Epithelial cell of esophagus (primary cell): Measurements from ENCODE around the gene CGB3.
"Not testable (repeated sequence)": the region's sequence is repeated elsewhere in the genome, so short reads cannot be mapped to it uniquely, and the experiment has no call there.

Source experiments
- DNase-seq: peaks from one replicate; pipeline ENCODE4 v3.0.0; 2010; ENCODE audit warnings: low read depth
- H3K4me3 ChIP-seq: 2 replicates; pipeline ENCODE4 v1.5.1; 2011; ENCODE audit warnings: mild to moderate bottlenecking, low read length, control low read depth
- TF ChIP-seq, protein P1 (sequence below): IDR thresholded peaks from 2 replicates; pipeline ENCODE4 v1.5.1; 2011; ENCODE audit warnings: low read depth, mild to moderate bottlenecking, low read length, control low read depth, inconsistent platforms; ENCODE audit not compliant: insufficient read depth; ENCODE audit errors: missing control alignments

The CGB3 gene

DNA sequence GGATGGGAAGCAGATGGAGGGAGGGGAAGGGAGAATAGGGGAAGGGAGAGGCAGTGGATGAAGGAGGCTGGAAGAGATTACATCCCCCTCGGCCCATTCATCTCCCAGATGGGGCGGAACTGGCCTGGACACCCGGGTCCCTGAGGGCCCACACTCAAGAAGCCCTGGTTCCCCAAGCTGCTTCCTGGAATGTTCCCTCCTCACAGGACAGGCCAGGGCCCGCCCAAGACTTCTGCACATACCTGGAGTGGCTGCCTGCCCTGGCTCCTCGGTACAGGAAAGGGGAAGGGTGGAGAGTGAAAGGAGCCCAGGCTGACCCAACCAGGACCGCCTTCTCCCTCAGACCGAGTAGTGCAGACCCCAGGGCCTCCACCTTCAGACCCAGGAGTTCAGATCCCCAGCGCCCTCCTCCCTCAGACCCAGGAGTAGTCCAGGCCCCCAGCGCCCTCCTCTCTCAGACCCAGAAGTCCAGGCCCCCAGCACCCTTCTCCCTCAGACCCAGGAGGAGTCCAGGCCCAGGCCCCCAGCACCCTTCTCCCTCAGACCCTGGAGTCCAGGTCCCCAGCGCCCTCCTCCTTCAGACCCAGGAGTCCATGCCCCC lies 40.0 kb upstream of the CGB3 start:
- DNase-seq, result peak; percentile 87
- peak overlapping the region; percentile 73 for H3K4me3 ChIP-seq
- TF ChIP-seq, protein P1, sequence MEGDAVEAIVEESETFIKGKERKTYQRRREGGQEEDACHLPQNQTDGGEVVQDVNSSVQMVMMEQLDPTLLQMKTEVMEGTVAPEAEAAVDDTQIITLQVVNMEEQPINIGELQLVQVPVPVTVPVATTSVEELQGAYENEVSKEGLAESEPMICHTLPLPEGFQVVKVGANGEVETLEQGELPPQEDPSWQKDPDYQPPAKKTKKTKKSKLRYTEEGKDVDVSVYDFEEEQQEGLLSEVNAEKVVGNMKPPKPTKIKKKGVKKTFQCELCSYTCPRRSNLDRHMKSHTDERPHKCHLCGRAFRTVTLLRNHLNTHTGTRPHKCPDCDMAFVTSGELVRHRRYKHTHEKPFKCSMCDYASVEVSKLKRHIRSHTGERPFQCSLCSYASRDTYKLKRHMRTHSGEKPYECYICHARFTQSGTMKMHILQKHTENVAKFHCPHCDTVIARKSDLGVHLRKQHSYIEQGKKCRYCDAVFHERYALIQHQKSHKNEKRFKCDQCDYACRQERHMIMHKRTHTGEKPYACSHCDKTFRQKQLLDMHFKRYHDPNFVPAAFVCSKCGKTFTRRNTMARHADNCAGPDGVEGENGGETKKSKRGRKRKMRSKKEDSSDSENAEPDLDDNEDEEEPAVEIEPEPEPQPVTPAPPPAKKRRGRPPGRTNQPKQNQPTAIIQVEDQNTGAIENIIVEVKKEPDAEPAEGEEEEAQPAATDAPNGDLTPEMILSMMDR, result no peak

DNA sequence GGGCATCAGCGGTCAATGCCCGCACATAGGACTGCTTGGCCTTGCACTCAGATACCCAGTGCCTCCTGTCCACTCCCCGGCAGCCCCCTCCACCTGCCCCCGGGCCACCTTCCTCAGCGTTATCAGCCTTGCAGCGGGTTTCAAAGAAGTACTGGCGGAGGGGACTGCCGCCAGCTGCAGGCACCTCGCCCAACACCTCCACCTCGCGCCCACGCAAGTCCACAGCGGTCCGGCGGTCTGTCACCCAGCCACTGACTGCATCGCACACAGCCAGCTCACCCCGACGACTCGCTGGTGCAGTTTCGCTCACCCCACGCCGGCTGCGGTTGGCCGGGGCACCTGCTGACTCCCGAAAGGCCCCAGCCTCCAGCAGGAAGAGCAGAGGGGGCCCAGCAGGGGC lies 37.3 kb upstream of the CGB3 start:
- TF ChIP-seq, protein P1, result no peak
- no peak overlapping the region for H3K4me3 ChIP-seq
- DNase-seq, result no peak

DNA sequence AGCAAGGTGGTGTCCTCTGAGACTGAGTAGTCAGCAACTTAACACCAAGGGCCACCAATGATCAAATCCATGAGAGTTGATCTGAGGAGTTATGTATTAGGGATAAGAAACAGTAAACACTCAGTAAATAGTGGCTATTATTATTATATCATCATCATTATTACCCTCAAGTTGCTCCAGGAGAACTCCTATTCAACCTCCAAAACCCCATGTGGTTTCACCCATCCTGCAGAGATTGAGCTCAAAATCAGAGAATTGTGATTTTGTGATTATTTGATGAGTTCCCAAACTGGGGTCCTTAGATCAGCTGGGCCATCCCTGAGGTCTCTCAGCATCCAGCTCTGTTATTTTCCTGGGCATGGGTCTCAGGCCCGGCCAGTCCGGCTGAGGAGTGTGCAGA lies 36.9 kb upstream of the CGB3 start:
- no peak for DNase-seq
- TF ChIP-seq, protein P1, result no peak
- no peak overlapping the region for H3K4me3 ChIP-seq

DNA sequence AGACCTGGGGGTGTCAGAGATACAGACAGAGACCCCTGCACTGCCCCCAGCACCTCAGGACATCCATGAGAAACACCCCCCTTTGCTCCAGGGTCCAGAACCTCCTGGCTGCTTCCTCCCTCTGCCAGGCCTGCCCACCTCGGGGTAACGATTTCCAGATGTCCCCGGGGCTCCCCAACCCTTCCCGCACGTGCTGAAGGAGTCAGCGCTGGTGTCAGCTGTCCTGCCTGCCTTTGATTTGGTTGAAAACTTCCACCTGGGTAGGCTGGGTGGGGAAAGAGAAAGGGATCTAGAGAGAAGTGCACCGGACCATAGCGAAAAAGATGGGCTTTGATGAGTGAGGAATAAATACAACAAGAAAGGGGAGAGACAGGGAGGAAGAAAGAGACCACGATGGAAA lies 34.9 kb upstream of the CGB3 start:
- no peak overlapping the region for H3K4me3 ChIP-seq
- TF ChIP-seq, protein P1, result no peak
- DNase-seq, result no peak

DNA sequence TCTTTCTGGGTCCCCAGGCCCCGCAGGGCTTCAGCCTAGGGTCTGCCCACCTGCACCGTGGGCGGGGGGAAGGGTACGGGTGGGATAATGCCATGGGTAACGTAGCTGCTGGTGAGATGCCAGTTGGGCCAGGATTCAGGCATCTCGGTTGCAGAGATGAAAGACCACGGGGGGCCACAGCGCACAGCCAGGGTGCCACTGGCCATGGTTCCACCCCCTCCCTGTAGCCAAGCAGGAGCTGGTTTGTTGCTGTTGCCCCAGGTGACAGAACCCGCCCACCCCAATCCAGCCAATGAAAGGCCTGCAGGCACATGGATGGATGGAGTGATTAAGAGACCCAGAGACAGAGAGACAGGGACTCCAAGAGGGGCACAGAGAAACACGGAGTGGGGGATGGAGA lies 34.4 kb upstream of the CGB3 start:
- DNase-seq, result peak; percentile 57

DNA sequence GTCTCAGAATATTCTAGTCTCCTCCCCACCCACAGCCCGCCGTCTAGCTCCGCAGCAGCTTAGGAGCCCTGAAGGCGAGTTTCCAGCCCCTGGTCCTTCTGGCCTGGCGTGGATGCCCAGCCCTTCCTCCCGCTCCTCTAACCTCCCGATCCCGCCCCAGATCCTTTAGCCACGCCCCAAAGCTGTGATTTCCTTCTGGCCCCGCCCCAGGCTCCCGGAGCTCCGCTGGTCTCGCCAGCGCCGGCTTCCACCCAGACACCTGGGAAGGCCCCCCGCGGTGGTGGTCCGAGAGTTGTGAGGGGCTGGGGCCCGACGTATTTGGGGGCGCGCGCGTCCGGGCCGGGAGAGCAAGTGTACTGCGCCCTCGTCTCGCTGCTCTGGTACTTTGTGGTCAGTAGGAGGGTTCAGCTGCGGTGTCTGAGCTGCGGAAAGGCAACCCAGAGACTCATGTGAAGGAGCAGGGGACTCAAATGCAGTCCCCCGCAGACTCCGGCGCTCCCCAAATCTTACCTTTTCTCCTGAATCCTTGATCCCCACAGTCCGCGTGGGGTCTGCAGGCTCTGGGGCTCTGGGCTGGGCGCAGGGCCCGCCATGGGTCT lies 33.6 kb upstream of the CGB3 start, which contains the start of gene CGB7:
CGB7 (minus strand) TSS at position 114 of the 599 bp plus-strand sequence. CDS start 2,374 bp downstream, outside the sequence.
- H3K4me3 ChIP-seq, result peak within 1 kb of the TSS; percentile 62
- peak; percentile 73 for DNase-seq
- TF ChIP-seq, protein P1, result no peak

More for the DNA sequence above, 34.4 kb upstream of the CGB3 start:
- H3K4me3 ChIP-seq, result no peak overlapping the region
- TF ChIP-seq, protein P1, result no peak

DNA sequence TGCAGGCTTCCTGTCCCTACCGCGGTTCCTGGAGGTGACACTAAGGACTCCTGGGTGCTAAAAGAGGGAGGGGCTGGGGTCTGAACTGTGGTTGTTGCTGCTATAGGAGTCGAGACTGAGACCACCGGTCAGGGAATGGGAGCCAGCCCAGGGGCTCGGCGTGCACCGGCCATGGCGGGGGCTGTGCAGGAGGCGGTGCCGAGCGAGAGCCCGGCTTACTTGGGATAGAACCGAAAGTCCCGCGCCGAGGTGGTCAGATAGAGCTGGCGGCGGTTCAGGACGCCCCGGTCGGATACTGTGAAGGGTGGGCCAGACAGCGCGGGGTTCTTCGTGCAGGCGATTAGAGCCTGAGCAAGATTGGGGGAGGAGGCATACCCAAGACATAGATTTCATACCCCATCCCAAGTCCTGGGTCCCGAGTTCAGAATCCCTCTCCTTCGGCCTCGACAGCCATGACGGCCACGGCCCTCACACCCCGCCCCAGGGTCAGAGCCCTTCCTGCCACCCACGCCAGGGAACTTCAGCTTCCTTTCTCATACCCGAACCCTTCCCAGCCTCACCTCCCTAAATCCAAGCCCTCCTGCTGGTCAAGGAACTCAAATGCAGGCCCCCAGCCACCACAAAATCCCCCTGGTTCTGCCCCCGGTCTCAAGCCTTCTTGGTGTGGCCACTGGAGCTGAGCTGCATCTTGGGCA lies 32.9 kb upstream of the CGB3 start:
- DNase-seq, result not testable (repeated sequence)
- peak overlapping the region; percentile 62 for H3K4me3 ChIP-seq
